ENCODE data around the gene TMEM107.

- TF ChIP-seq CTCF (IDR thresholded peaks at IDR 0.05; ENCODE audit: low read depth, low read length) (no peak), EZH2phosphoT487 (IDR thresholded peaks at IDR 0.05; ENCODE audit: low read depth) (no peak)
Measured at GRCh38 chr17:8220783-8221662, 44.8 kb upstream of the TMEM107 start.
